ENCODE data around the gene TMEM243. TPM values are rescaled to one million over a fixed set of nuclear protein-coding genes. Genes with fewer than 3 reads are reported as not detected.

Gene TMEM243
- total and polyA plus RNA-seq, 2 experiments from 2014 or later = 13.9 to 38.0 TPM

DNA sequence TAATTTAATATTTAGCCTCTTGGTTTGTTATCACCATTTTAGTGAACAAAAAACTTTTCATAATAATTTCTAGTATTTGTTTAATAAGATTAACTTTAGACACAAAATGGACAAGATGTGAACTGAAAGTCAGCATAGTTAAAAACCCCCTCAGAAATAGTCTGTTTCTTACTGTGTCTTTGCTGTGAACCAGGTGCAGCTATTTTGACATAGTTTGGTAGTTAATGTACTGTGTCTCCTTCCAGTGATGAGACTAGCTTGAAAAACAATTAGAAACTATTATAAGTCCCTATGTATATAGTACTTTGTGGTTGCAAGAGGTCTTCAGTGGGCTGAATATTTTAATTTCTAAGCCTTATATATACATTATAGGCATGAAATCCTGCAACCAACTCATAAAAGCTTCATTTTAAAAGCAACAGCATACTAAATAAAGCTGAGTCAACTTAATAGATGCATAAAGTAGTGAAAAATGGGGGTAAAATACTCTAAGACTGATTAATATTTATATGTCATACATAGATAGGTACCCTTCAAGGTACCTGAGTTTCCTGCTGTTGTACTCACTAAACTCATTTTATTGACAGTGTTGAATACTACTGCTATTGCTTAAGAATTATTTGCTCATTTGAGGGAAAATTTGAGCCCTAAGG lies 48.1 kb downstream of the TMEM243 start:
- Histone ChIP-seq H3K4me3 (no peak overlapping the region), H3K9me3 (ENCODE audit: low read depth) (no peaks in the 10 kb centered on the region), H3K4me1 (ENCODE audit: low read depth) (peaks cover 4% of the 10 kb centered on the region), H3K27ac (no peak overlapping the region), H3K36me3 (peaks cover 96% of the 10 kb centered on the region), H3K27me3 (no peaks in the 10 kb centered on the region)
- TF ChIP-seq, protein P1, sequence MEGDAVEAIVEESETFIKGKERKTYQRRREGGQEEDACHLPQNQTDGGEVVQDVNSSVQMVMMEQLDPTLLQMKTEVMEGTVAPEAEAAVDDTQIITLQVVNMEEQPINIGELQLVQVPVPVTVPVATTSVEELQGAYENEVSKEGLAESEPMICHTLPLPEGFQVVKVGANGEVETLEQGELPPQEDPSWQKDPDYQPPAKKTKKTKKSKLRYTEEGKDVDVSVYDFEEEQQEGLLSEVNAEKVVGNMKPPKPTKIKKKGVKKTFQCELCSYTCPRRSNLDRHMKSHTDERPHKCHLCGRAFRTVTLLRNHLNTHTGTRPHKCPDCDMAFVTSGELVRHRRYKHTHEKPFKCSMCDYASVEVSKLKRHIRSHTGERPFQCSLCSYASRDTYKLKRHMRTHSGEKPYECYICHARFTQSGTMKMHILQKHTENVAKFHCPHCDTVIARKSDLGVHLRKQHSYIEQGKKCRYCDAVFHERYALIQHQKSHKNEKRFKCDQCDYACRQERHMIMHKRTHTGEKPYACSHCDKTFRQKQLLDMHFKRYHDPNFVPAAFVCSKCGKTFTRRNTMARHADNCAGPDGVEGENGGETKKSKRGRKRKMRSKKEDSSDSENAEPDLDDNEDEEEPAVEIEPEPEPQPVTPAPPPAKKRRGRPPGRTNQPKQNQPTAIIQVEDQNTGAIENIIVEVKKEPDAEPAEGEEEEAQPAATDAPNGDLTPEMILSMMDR (IDR thresholded peaks at IDR 0.05; ENCODE audit: low read depth, low read length) = no peak
- no peak for DNase-seq (ENCODE audit: low read depth in 1 of 2, low spot score in 1 of 2)

DNA sequence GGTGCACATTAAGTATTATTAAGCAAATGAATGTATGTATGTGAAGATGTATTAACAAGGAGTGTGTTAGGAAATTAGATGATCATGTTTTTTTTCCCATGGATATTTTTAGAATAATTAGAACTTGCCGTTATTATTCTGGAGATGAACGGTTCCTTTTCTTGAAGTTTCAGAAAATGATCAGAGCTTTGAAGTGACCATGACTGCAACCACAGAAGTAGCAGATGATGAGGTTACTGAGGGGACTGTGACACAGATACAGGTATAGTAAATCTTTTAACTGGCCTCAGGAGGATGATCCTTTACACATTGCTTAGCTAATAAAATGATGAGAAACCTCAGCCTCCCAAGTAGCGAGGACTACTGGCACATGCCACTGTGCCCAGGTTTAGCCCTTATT lies 48.7 kb downstream of the TMEM243 start:
- Histone ChIP-seq H3K27me3 (no peaks in the 10 kb centered on the region), H3K27ac (no peak overlapping the region), H3K4me3 (no peak overlapping the region), H3K9me3 (ENCODE audit: low read depth) (no peaks in the 10 kb centered on the region), H3K4me1 (ENCODE audit: low read depth) (no peaks in the 10 kb centered on the region), H3K36me3 (peaks cover 97% of the 10 kb centered on the region)
- no peak for DNase-seq (ENCODE audit: low read depth in 1 of 2, low spot score in 1 of 2)
- TF ChIP-seq, protein P1 (IDR thresholded peaks at IDR 0.05; ENCODE audit: low read depth, low read length) = no peak

DNA sequence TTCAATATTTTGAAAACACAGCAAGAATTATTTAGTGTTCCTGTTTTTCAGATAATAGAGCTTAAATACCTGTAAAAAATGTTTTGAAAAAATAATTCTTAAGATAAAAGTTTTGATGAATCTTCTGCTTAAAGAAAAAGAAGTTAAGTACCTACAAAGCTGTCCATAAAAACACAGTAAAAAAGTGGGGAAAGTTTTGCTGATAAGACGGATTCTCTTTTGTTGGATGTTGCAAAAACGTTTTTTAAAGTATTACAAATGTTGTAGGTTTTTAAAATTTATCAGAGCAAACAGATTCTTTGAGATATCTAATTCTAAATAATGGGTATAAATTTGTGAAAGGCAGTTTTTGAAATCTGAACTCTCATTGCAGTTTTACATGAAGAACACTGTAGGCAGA lies 55.1 kb downstream of the TMEM243 start:
- no peaks in the 10 kb centered on the region for H3K27me3 ChIP-seq
- H3K27ac ChIP-seq = no peak overlapping the region
- no peaks in the 10 kb centered on the region for H3K9me3 ChIP-seq (ENCODE audit: low read depth)
- no peaks in the 10 kb centered on the region for H3K4me1 ChIP-seq (ENCODE audit: low read depth)
- H3K4me3 ChIP-seq = no peak overlapping the region
- TF ChIP-seq, protein P1 (IDR thresholded peaks at IDR 0.05; ENCODE audit: low read depth, low read length) = no peak
- DNase-seq (ENCODE audit: low read depth in 1 of 2, low spot score in 1 of 2) = no peak
- peaks cover 57% of the 10 kb centered on the region for H3K36me3 ChIP-seq

DNA sequence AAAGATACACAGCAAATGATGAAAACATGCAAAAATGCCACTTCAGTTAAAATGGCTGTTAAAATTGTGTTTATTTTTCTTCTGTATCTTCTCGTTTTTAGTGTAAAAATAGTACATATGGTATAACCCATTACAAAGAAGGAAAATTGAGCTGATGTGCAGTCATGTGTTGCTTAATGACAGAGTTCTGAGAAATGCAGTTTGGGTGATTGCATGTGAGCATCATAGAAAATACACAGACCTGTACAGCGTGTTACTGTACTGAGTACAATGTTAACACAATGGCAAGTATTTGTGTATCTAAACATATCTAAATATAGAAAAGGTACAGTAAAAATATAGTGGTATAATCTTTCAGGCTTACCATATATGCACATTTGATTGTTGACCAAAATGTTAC lies 60.0 kb downstream of the TMEM243 start:
- H3K9me3 ChIP-seq (ENCODE audit: low read depth) = no peaks in the 10 kb centered on the region
- H3K27me3 ChIP-seq = no peaks in the 10 kb centered on the region
- TF ChIP-seq, protein P1 (IDR thresholded peaks at IDR 0.05; ENCODE audit: low read depth, low read length) = no peak

DNA sequence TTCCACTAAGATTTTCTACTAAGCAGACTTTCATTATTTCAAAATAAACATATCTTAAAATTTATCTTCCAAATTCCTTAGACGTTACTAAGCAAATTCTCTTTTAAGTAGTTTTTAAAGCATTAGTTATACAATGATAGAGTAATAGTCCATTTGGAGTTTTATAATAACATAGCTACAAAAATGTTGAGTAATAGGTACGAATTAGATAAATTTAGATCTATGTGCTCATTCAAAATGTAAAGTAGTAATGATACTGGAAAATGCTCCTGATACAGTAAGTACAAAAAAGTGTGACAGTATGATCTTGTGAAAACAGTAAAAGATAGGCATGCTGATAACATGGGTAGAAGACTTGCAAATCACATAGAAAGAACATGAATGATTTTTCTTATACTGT lies 62.8 kb downstream of the TMEM243 start:
- H3K27me3 ChIP-seq = no peaks in the 10 kb centered on the region
- no peaks in the 10 kb centered on the region for H3K9me3 ChIP-seq (ENCODE audit: low read depth)
- TF ChIP-seq, protein P1 (IDR thresholded peaks at IDR 0.05; ENCODE audit: low read depth, low read length) = no peak
- peaks cover 24% of the 10 kb centered on the region for H3K4me1 ChIP-seq (ENCODE audit: low read depth)
- no peak for DNase-seq (ENCODE audit: low read depth in 1 of 2, low spot score in 1 of 2)
- H3K27ac ChIP-seq = no peak overlapping the region
- H3K36me3 ChIP-seq = no peaks in the 10 kb centered on the region
- H3K4me3 ChIP-seq = no peak overlapping the region

More for the DNA sequence above, 60.0 kb downstream of the TMEM243 start:
- H3K36me3 ChIP-seq = peaks cover 8% of the 10 kb centered on the region
- peaks cover 19% of the 10 kb centered on the region for H3K4me1 ChIP-seq (ENCODE audit: low read depth)
- no peak overlapping the region for H3K4me3 ChIP-seq
- no peak overlapping the region for H3K27ac ChIP-seq
- DNase-seq (ENCODE audit: low read depth in 1 of 2, low spot score in 1 of 2) = no peak
